H9 (cell line): Measurements from ENCODE around the gene DAAM1. TPM values are rescaled to one million over a fixed set of nuclear protein-coding genes. Genes with fewer than 3 reads are reported as not detected.

Experiments used
- DNase-seq: peaks from one replicate; pipeline ENCODE4 v3.0.0-alpha.2; 2017
- H2AFZ ChIP-seq: one replicate; pipeline ENCODE4 v1.6.1; 2013; ENCODE audit warnings: mild to moderate bottlenecking, low read length, control low read depth, moderate library complexity
- H2AK5ac ChIP-seq: 2 replicates; pipeline ENCODE4 v1.6.1; 2013; ENCODE audit warnings: low read length, control low read depth, mixed read lengths; ENCODE audit not compliant: insufficient read length
- H2BK120ac ChIP-seq: one replicate; pipeline ENCODE4 v1.6.1; 2013; ENCODE audit warnings: low read depth, mild to moderate bottlenecking, low read length, control low read depth, inconsistent platforms; ENCODE audit not compliant: poor library complexity, severe bottlenecking
- H2BK12ac ChIP-seq: 2 replicates; pipeline ENCODE4 v1.6.1; 2013; ENCODE audit warnings: low read length, control low read depth, mixed read lengths, low read depth; ENCODE audit not compliant: insufficient read length
- H2BK15ac ChIP-seq: 2 replicates; pipeline ENCODE4 v1.6.1; 2013; ENCODE audit warnings: low read depth, low read length, control low read depth
- H2BK20ac ChIP-seq: one replicate; pipeline ENCODE4 v1.6.1; 2013; ENCODE audit warnings: low read depth, mild to moderate bottlenecking, low read length, control low read depth, inconsistent platforms; ENCODE audit not compliant: poor library complexity, severe bottlenecking
- H2BK5ac ChIP-seq: 2 replicates; pipeline ENCODE4 v1.6.1; 2013; ENCODE audit warnings: low read length, control low read depth, mixed read lengths; ENCODE audit not compliant: insufficient read length
- H3K14ac ChIP-seq: 2 replicates; pipeline ENCODE4 v1.6.1; 2013; ENCODE audit warnings: low read length, control low read depth; ENCODE audit not compliant: insufficient read depth
- H3K18ac ChIP-seq: 2 replicates; pipeline ENCODE4 v1.6.1; 2013; ENCODE audit warnings: low read depth, mild to moderate bottlenecking, mixed read lengths, low read length, control low read depth; ENCODE audit not compliant: insufficient read length
- H3K23ac ChIP-seq: 2 replicates; pipeline ENCODE4 v1.6.1; 2013; ENCODE audit warnings: low read length, control low read depth, mixed read lengths, low read depth; ENCODE audit not compliant: insufficient read length
- H3K23me2 ChIP-seq: 2 replicates; pipeline ENCODE4 v1.6.1; 2013; ENCODE audit warnings: low read depth, mild to moderate bottlenecking, mixed read lengths, low read length, control low read depth; ENCODE audit not compliant: insufficient read length, poor library complexity, severe bottlenecking
- H3K27ac ChIP-seq: 2 replicates; pipeline ENCODE4 v1.5.1; 2013; ENCODE audit warnings: low read length, control low read depth, mixed read lengths, low read depth; ENCODE audit not compliant: insufficient read length
- H3K27me3 ChIP-seq: 2 replicates; pipeline ENCODE4 v1.6.1; 2013; ENCODE audit warnings: low read length, control low read depth, inconsistent platforms; ENCODE audit not compliant: insufficient read depth
- H3K4ac ChIP-seq: 2 replicates; pipeline ENCODE4 v1.6.1; 2013; ENCODE audit warnings: low read depth, mild to moderate bottlenecking, control low read depth, inconsistent platforms, low read length, moderate library complexity
- H3K4me1 ChIP-seq: 2 replicates; pipeline ENCODE4 v1.6.1; 2013; ENCODE audit warnings: low read length, control low read depth, inconsistent platforms; ENCODE audit not compliant: insufficient read depth
- H3K4me2 ChIP-seq: 2 replicates; pipeline ENCODE4 v1.6.1; 2013; ENCODE audit warnings: low read length, control low read depth, mixed read lengths; ENCODE audit not compliant: insufficient read length, insufficient read depth
- H3K56ac ChIP-seq: 2 replicates; pipeline ENCODE4 v1.6.1; 2013; ENCODE audit warnings: low read depth, mild to moderate bottlenecking, mixed read lengths, low read length, control low read depth; ENCODE audit not compliant: insufficient read length
- H3K79me1 ChIP-seq: 2 replicates; pipeline ENCODE4 v1.6.1; 2013; ENCODE audit warnings: low read depth, mild to moderate bottlenecking, moderate library complexity, low read length, control low read depth, inconsistent platforms; ENCODE audit not compliant: insufficient read depth, poor library complexity, severe bottlenecking
- H3K79me2 ChIP-seq: 2 replicates; pipeline ENCODE4 v1.6.1; 2013; ENCODE audit warnings: low read length, control low read depth, inconsistent platforms; ENCODE audit not compliant: insufficient read depth
- H3K9ac ChIP-seq: 2 replicates; pipeline ENCODE4 v1.6.1; 2013; ENCODE audit warnings: low read length, control low read depth, mixed read lengths; ENCODE audit not compliant: insufficient read length; ENCODE audit errors: extremely low read depth
- H3K9me3 ChIP-seq: one replicate; pipeline ENCODE4 v1.6.1; 2013; ENCODE audit warnings: low read depth, low read length, inconsistent platforms; ENCODE audit not compliant: control insufficient read depth
- H3T11ph ChIP-seq: one replicate; pipeline ENCODE4 v1.6.1; 2013; ENCODE audit warnings: mild to moderate bottlenecking, low read length, control low read depth, inconsistent platforms
- H4K20me1 ChIP-seq: one replicate; pipeline ENCODE4 v1.6.1; 2013; ENCODE audit not compliant: control insufficient read depth, insufficient read length, insufficient read depth
- H4K5ac ChIP-seq: 2 replicates; pipeline ENCODE4 v1.6.1; 2013; ENCODE audit warnings: low read depth, mild to moderate bottlenecking, mixed read lengths, low read length, control low read depth; ENCODE audit not compliant: insufficient read length
- H4K8ac ChIP-seq: replicated peaks from 2 replicates; pipeline ENCODE4 v1.6.1; 2013; ENCODE audit warnings: low read length, control low read depth, mixed read lengths, low read depth; ENCODE audit not compliant: insufficient read length
- H4K91ac ChIP-seq: 2 replicates; pipeline ENCODE4 v1.6.1; 2013; ENCODE audit warnings: low read depth, mild to moderate bottlenecking, moderate library complexity, mixed read lengths, low read length, control low read depth; ENCODE audit not compliant: insufficient read length
- H3K27ac Mint-ChIP-seq, 3 experiments: 2 replicates in 2 of 3; 3 replicates in 1 of 3; pipeline ENCODE4 v1.8.0; 2020 to 2021; ENCODE audit warnings: mixed read lengths in 3 of 3, mild to moderate bottlenecking in 1 of 3, moderate library complexity in 1 of 3
- H3K27me3 Mint-ChIP-seq: 2 replicates; pipeline ENCODE4 v1.8.0; 2021; ENCODE audit warnings: low read depth, mild to moderate bottlenecking, moderate library complexity, mixed read lengths
- H3K36me3 Mint-ChIP-seq, 3 experiments: 2 replicates in 2 of 3; 3 replicates in 1 of 3; pipeline ENCODE4 v1.8.0; 2020 to 2021; ENCODE audit warnings: low read depth in 3 of 3, mixed read lengths in 3 of 3; ENCODE audit not compliant: insufficient read depth in 1 of 3
- H3K4me1 Mint-ChIP-seq, 2 experiments: 2 replicates each; pipeline ENCODE4 v1.8.0; 2020; ENCODE audit warnings: mixed read lengths in 2 of 2
- H3K4me3 Mint-ChIP-seq, 2 experiments: 2 replicates in 1 of 2; 3 replicates in 1 of 2; pipeline ENCODE4 v1.8.0; 2020 to 2021; ENCODE audit warnings: mild to moderate bottlenecking in 2 of 2, mixed read lengths in 2 of 2, moderate library complexity in 1 of 2
- H3K9me3 Mint-ChIP-seq, 2 experiments: 2 replicates in 1 of 2; 3 replicates in 1 of 2; pipeline ENCODE4 v1.8.0; 2020; ENCODE audit warnings: mild to moderate bottlenecking in 2 of 2, mixed read lengths in 2 of 2, moderate library complexity in 1 of 2
- CTCF ChIP-seq: fragments of 200-600 bp; sonication (generic); conservative IDR thresholded peaks from 3 replicates; pipeline ENCODE4 v1.8.0; 2021; ENCODE audit warnings: antibody characterized with exemption, mild to moderate bottlenecking
- WGBS: extraction: QIAGEN DNeasy Blood & Tissue Kit; methylation state at CpG from one replicate; pipeline ENCODE4 v1.1.7; 2013; ENCODE audit warnings: missing lambda C conversion rate, low lambda C conversion rate, mixed read lengths; ENCODE audit not compliant: insufficient read length; ENCODE audit errors: extremely low coverage; 5-methylcytosine and 5-hydroxymethylcytosine counted together
- total RNA-seq: library from RNA; stranded (reverse); gene quantifications from 2 replicates; pipeline ENCODE4 v1.2.1, GENCODE V29; 2021

Gene DAAM1
- total RNA-seq, 1 experiment from 2014 or later: 19.5 TPM

- Histone ChIP-seq H4K20me1 (no peaks in the 10 kb centered on the region), H3K79me2 (no peaks in the 10 kb centered on the region), H3K18ac (no peak overlapping the region), H3K4me2 (no peak overlapping the region), H3K23me2 (no peaks in the 10 kb centered on the region), H4K5ac (no peak overlapping the region), H2AK5ac (no peak overlapping the region), H4K8ac (no peak overlapping the region), H2BK20ac (no peak overlapping the region), H3K56ac (no peak overlapping the region), H2BK15ac (no peak overlapping the region), H3K4me1 (no peaks in the 10 kb centered on the region), H2BK120ac (no peak overlapping the region), H3K9me3 (no peaks in the 10 kb centered on the region), H2BK12ac (no peak overlapping the region), H3K23ac (no peak overlapping the region), H2BK5ac (no peak overlapping the region), H4K91ac (no peak overlapping the region), H3K27ac (no peak overlapping the region), H3K4ac (no peak overlapping the region), H3K14ac (no peak overlapping the region), H3T11ph (no peak overlapping the region), H3K9ac (no peak overlapping the region), H3K27me3 (no peaks in the 10 kb centered on the region), H2AFZ (no peak overlapping the region), H3K79me1 (no peaks in the 10 kb centered on the region)
- Mint-ChIP-seq H3K9me3 (peaks cover 0 to 5% of the 10 kb centered on the region in 2 experiments; a peak in 2 of 5 replicates), H3K4me1 (peaks cover 6% of the 10 kb centered on the region in 2 experiments; a peak in 2 of 4 replicates), H3K27ac (0 out of 7 replicates have a peak overlapping the region, but pooled peaks of 1 of the 3 experiments have one; percentile 14), H3K4me3 (no peak overlapping the region), H3K27me3 (no peaks in the 10 kb centered on the region), H3K36me3 (0 out of 7 replicates have a peak, but pooled peaks cover 0 to 3% (median 0%) of the 10 kb centered on the region in 3 experiments)
- no CpG with 5 or more reads among the region's 3 CpGs for WGBS
- TF ChIP-seq CTCF: no peak
- DNase-seq: no peak
Measured at GRCh38 chr14:59155886-59156285, 32.6 kb upstream of the DAAM1 start.
